ENCODE data around the gene USF2.
"Not testable (repeated sequence)": the region's sequence is repeated elsewhere in the genome, so short reads cannot be mapped to it uniquely, and the experiment has no call there.

Gene USF2

GRCh38 chr19:35225951-35226350 lies 42.8 kb upstream of the USF2 start:
- Histone ChIP-seq H3K27me3 (ENCODE audit: control insufficient read depth in 1 of 2, insufficient read depth in 2 of 2, low read length in 2 of 2) (no peaks in the 10 kb centered on the region), H3K4me3 (ENCODE audit: low read depth in 1 of 2, low read length in 2 of 2) (no peak overlapping the region), H3K9me3 (ENCODE audit: control insufficient read depth in 1 of 2, low read length in 2 of 2) (no peaks in the 10 kb centered on the region), H3K9ac (ENCODE audit: low read depth in 1 of 2, low read length in 2 of 2) (no peak overlapping the region), H3K4me1 (ENCODE audit: control insufficient read depth in 1 of 2, insufficient read depth in 2 of 2, low read length in 2 of 2) (peaks cover 4 to 5% of the 10 kb centered on the region in 2 donors), H3K27ac (ENCODE audit: low read depth, low read length) (no peak overlapping the region), H3K36me3 (ENCODE audit: control insufficient read depth in 1 of 2, insufficient read depth in 2 of 2, low read length in 2 of 2) (no peaks in the 10 kb centered on the region)

- peaks cover 4 to 5% of the 10 kb centered on the region in 2 donors for H3K4me1 ChIP-seq (ENCODE audit: control insufficient read depth in 1 of 2, insufficient read depth in 2 of 2, low read length in 2 of 2)
- H3K27me3 ChIP-seq (ENCODE audit: control insufficient read depth in 1 of 2, insufficient read depth in 2 of 2, low read length in 2 of 2), result no peaks in the 10 kb centered on the region
- no peaks in the 10 kb centered on the region for H3K9me3 ChIP-seq (ENCODE audit: control insufficient read depth in 1 of 2, low read length in 2 of 2)
- no peak overlapping the region for H3K4me3 ChIP-seq (ENCODE audit: low read depth in 1 of 2, low read length in 2 of 2)
- H3K9ac ChIP-seq (ENCODE audit: low read depth in 1 of 2, low read length in 2 of 2), result no peak overlapping the region
- no peaks in the 10 kb centered on the region for H3K36me3 ChIP-seq (ENCODE audit: control insufficient read depth in 1 of 2, insufficient read depth in 2 of 2, low read length in 2 of 2)
- H3K27ac ChIP-seq (ENCODE audit: low read depth, low read length), result no peak overlapping the region
These were observed 42.0 kb upstream of the USF2 start for GRCh38 chr19:35226748-35227147.

- H3K27ac ChIP-seq (ENCODE audit: low read depth, low read length), result no peak within 1 kb of the TSS
- peaks cover under 1 to 7% of the 10 kb centered on the region in 2 donors for H3K4me1 ChIP-seq (ENCODE audit: control insufficient read depth in 1 of 2, insufficient read depth in 2 of 2, low read length in 2 of 2)
These were observed 40.4 kb upstream of the USF2 start, which contains the start of gene FAM187B for GRCh38 chr19:35228177-35228930. Gene FAM187B, minus strand, starts transcription at chr19:35228739. Its CDS starts 59 bp downstream, at chr19:35228680.

GRCh38 chr19:35229601-35230000 lies 39.2 kb upstream of the USF2 start:
- H3K4me3 ChIP-seq (ENCODE audit: low read depth in 1 of 2, low read length in 2 of 2), result no peak overlapping the region
- H3K27me3 ChIP-seq (ENCODE audit: control insufficient read depth in 1 of 2, insufficient read depth in 2 of 2, low read length in 2 of 2), result no peaks in the 10 kb centered on the region
- H3K27ac ChIP-seq (ENCODE audit: low read depth, low read length), result no peak overlapping the region
- peaks cover 0 to 7% of the 10 kb centered on the region in 2 donors for H3K4me1 ChIP-seq (ENCODE audit: control insufficient read depth in 1 of 2, insufficient read depth in 2 of 2, low read length in 2 of 2)
- H3K9me3 ChIP-seq (ENCODE audit: control insufficient read depth in 1 of 2, low read length in 2 of 2), result no peaks in the 10 kb centered on the region
- H3K36me3 ChIP-seq (ENCODE audit: control insufficient read depth in 1 of 2, insufficient read depth in 2 of 2, low read length in 2 of 2), result no peaks in the 10 kb centered on the region
- H3K9ac ChIP-seq (ENCODE audit: low read depth in 1 of 2, low read length in 2 of 2), result no peak overlapping the region

More at GRCh38 chr19:35228177-35228930, 40.4 kb upstream of the USF2 start, which contains the start of gene FAM187B:
- Histone ChIP-seq H3K9me3 (ENCODE audit: control insufficient read depth in 1 of 2, low read length in 2 of 2) (no peaks in the 10 kb centered on the region), H3K9ac (ENCODE audit: low read depth in 1 of 2, low read length in 2 of 2) (no peak within 1 kb of the TSS), H3K4me3 (ENCODE audit: low read depth in 1 of 2, low read length in 2 of 2) (no peak within 1 kb of the TSS), H3K36me3 (ENCODE audit: control insufficient read depth in 1 of 2, insufficient read depth in 2 of 2, low read length in 2 of 2) (no peaks in the 10 kb centered on the region), H3K27me3 (ENCODE audit: control insufficient read depth in 1 of 2, insufficient read depth in 2 of 2, low read length in 2 of 2) (no peaks in the 10 kb centered on the region)

- Histone ChIP-seq H3K9ac (ENCODE audit: low read depth in 1 of 2, low read length in 2 of 2) (no peak overlapping the region), H3K4me1 (ENCODE audit: control insufficient read depth in 1 of 2, insufficient read depth in 2 of 2, low read length in 2 of 2) (peaks cover 0 to 3% of the 10 kb centered on the region in 2 donors), H3K36me3 (ENCODE audit: control insufficient read depth in 1 of 2, insufficient read depth in 2 of 2, low read length in 2 of 2) (no peaks in the 10 kb centered on the region), H3K27me3 (ENCODE audit: control insufficient read depth in 1 of 2, insufficient read depth in 2 of 2, low read length in 2 of 2) (no peaks in the 10 kb centered on the region), H3K27ac (ENCODE audit: low read depth, low read length) (no peak overlapping the region), H3K9me3 (ENCODE audit: control insufficient read depth in 1 of 2, low read length in 2 of 2) (no peaks in the 10 kb centered on the region), H3K4me3 (ENCODE audit: low read depth in 1 of 2, low read length in 2 of 2) (no peak overlapping the region)
These were observed 36.7 kb upstream of the USF2 start for GRCh38 chr19:35231956-35232645.

- Histone ChIP-seq H3K9ac (ENCODE audit: low read depth in 1 of 2, low read length in 2 of 2) (no peak overlapping the region), H3K27me3 (ENCODE audit: control insufficient read depth in 1 of 2, insufficient read depth in 2 of 2, low read length in 2 of 2) (no peaks in the 10 kb centered on the region), H3K4me1 (ENCODE audit: control insufficient read depth in 1 of 2, insufficient read depth in 2 of 2, low read length in 2 of 2) (peaks cover 0 to 3% of the 10 kb centered on the region in 2 donors), H3K36me3 (ENCODE audit: control insufficient read depth in 1 of 2, insufficient read depth in 2 of 2, low read length in 2 of 2) (no peaks in the 10 kb centered on the region), H3K4me3 (ENCODE audit: low read depth in 1 of 2, low read length in 2 of 2) (no peak overlapping the region), H3K27ac (ENCODE audit: low read depth, low read length) (no peak overlapping the region), H3K9me3 (ENCODE audit: control insufficient read depth in 1 of 2, low read length in 2 of 2) (no peaks in the 10 kb centered on the region)
These were observed 35.9 kb upstream of the USF2 start for GRCh38 chr19:35232912-35233311.

- Histone ChIP-seq H3K36me3 (ENCODE audit: control insufficient read depth in 1 of 2, insufficient read depth in 2 of 2, low read length in 2 of 2) (no peaks in the 10 kb centered on the region), H3K9ac (ENCODE audit: low read depth in 1 of 2, low read length in 2 of 2) (no peak overlapping the region), H3K27me3 (ENCODE audit: control insufficient read depth in 1 of 2, insufficient read depth in 2 of 2, low read length in 2 of 2) (no peaks in the 10 kb centered on the region), H3K4me3 (ENCODE audit: low read depth in 1 of 2, low read length in 2 of 2) (no peak overlapping the region), H3K4me1 (ENCODE audit: control insufficient read depth in 1 of 2, insufficient read depth in 2 of 2, low read length in 2 of 2) (peaks cover 0 to 3% of the 10 kb centered on the region in 2 donors), H3K27ac (ENCODE audit: low read depth, low read length) (no peak overlapping the region), H3K9me3 (ENCODE audit: control insufficient read depth in 1 of 2, low read length in 2 of 2) (no peaks in the 10 kb centered on the region)
These were observed 31.9 kb upstream of the USF2 start for GRCh38 chr19:35236638-35237400.

GRCh38 chr19:35239597-35239996 lies 29.2 kb upstream of the USF2 start:
- not testable (repeated sequence) for H3K27ac ChIP-seq (ENCODE audit: low read depth, low read length); H3K9ac ChIP-seq (ENCODE audit: low read depth in 1 of 2, low read length in 2 of 2); H3K4me3 ChIP-seq (ENCODE audit: low read depth in 1 of 2, low read length in 2 of 2); H3K36me3 ChIP-seq (ENCODE audit: control insufficient read depth in 1 of 2, insufficient read depth in 2 of 2, low read length in 2 of 2); H3K9me3 ChIP-seq (ENCODE audit: control insufficient read depth in 1 of 2, low read length in 2 of 2); H3K27me3 ChIP-seq (ENCODE audit: control insufficient read depth in 1 of 2, insufficient read depth in 2 of 2, low read length in 2 of 2); H3K4me1 ChIP-seq (ENCODE audit: control insufficient read depth in 1 of 2, insufficient read depth in 2 of 2, low read length in 2 of 2)

- H3K27me3 ChIP-seq (ENCODE audit: control insufficient read depth in 1 of 2, insufficient read depth in 2 of 2, low read length in 2 of 2), result no peaks in the 10 kb centered on the region
- no peaks in the 10 kb centered on the region for H3K9me3 ChIP-seq (ENCODE audit: control insufficient read depth in 1 of 2, low read length in 2 of 2)
- no peak overlapping the region for H3K9ac ChIP-seq (ENCODE audit: low read depth in 1 of 2, low read length in 2 of 2)
- no peak overlapping the region for H3K4me3 ChIP-seq (ENCODE audit: low read depth in 1 of 2, low read length in 2 of 2)
- peak overlapping the region; percentile 11 for H3K27ac ChIP-seq (ENCODE audit: low read depth, low read length)
- no peaks in the 10 kb centered on the region for H3K36me3 ChIP-seq (ENCODE audit: control insufficient read depth in 1 of 2, insufficient read depth in 2 of 2, low read length in 2 of 2)
- no peaks in the 10 kb centered on the region for H3K4me1 ChIP-seq (ENCODE audit: control insufficient read depth in 1 of 2, insufficient read depth in 2 of 2, low read length in 2 of 2)
These were observed 28.4 kb upstream of the USF2 start for GRCh38 chr19:35240327-35240726.

GRCh38 chr19:35241417-35241816 lies 27.3 kb upstream of the USF2 start:
- H3K27me3 ChIP-seq (ENCODE audit: control insufficient read depth in 1 of 2, insufficient read depth in 2 of 2, low read length in 2 of 2), result no peaks in the 10 kb centered on the region
- no peak overlapping the region for H3K9ac ChIP-seq (ENCODE audit: low read depth in 1 of 2, low read length in 2 of 2)
- H3K36me3 ChIP-seq (ENCODE audit: control insufficient read depth in 1 of 2, insufficient read depth in 2 of 2, low read length in 2 of 2), result no peaks in the 10 kb centered on the region
- H3K27ac ChIP-seq (ENCODE audit: low read depth, low read length), result no peak overlapping the region
- no peaks in the 10 kb centered on the region for H3K4me1 ChIP-seq (ENCODE audit: control insufficient read depth in 1 of 2, insufficient read depth in 2 of 2, low read length in 2 of 2)
- no peaks in the 10 kb centered on the region for H3K9me3 ChIP-seq (ENCODE audit: control insufficient read depth in 1 of 2, low read length in 2 of 2)
- no peak overlapping the region for H3K4me3 ChIP-seq (ENCODE audit: low read depth in 1 of 2, low read length in 2 of 2)

All from duodenal mucosa (tissue), 2 donors.